Esophagus muscularis mucosa (tissue), 4 donors: Measurements from ENCODE around the gene BOK. TPM values are rescaled to one million over a fixed set of nuclear protein-coding genes. Genes with fewer than 3 reads are reported as not detected.

Source experiments
- DNase-seq: peaks from one replicate; pipeline ENCODE4 v3.0.0-alpha.2; 2017; ENCODE audit errors: extremely low spot score
- H3K27ac ChIP-seq, 4 donors: fragments of 200-600 bp; sonication (generic); replicated peaks in 1 of 4; 1 replicate in 3 of 4; 2 replicates in 1 of 4; pipeline ENCODE4 v1.5.1; 2016 to 2019; ENCODE audit warnings: mild to moderate bottlenecking in 1 of 4
- H3K27me3 ChIP-seq, 4 donors: fragments of 200-600 bp; sonication (generic); one replicate each; pipeline versions ENCODE4 v1.5.1 to v1.6.0; 2016 to 2019
- H3K36me3 ChIP-seq, 4 donors: fragments of 200-600 bp; sonication (generic); one replicate each; pipeline ENCODE4 v1.5.1; 2016 to 2019
- H3K4me1 ChIP-seq, 4 donors: fragments of 200-600 bp; sonication (generic); one replicate each; pipeline ENCODE4 v1.5.1; 2016 to 2019
- H3K4me3 ChIP-seq, 4 donors: fragments of 200-600 bp; sonication (generic); 1 replicate in 2 of 4; 2 replicates in 2 of 4; pipeline ENCODE4 v1.5.1; 2016 to 2019; ENCODE audit warnings: mild to moderate bottlenecking in 4 of 4, moderate library complexity in 1 of 4
- H3K9me3 ChIP-seq, 4 donors: fragments of 200-600 bp; sonication (generic); 1 replicate in 3 of 4; 2 replicates in 1 of 4; pipeline ENCODE4 v1.5.1; 2016 to 2019
- EP300 ChIP-seq: sonication (generic); formaldehyde crosslinking; IDR thresholded peaks from one replicate; pipeline ENCODE4 v1.6.1; 2017; ENCODE audit warnings: antibody characterized with exemption
- POLR2A ChIP-seq: fragments of 450-650 bp; IDR thresholded peaks from one replicate; pipeline ENCODE4 v1.6.1; 2017; ENCODE audit warnings: antibody characterized with exemption, moderate library complexity, mild to moderate bottlenecking, low read depth
- POLR2AphosphoS5 ChIP-seq, 2 donors: sonication (generic); formaldehyde crosslinking; IDR thresholded peaks; one replicate each; pipeline ENCODE4 v1.6.1; 2017; ENCODE audit warnings: antibody characterized with exemption in 2 of 2
- WGBS: methylation state at CpG from one replicate; pipeline ENCODE4 v1.1.5; 2018; 5-methylcytosine and 5-hydroxymethylcytosine counted together
- intact Hi-C: fragments of 100-400 bp; cut with DNase I; formaldehyde crosslinking; loops from one replicate; pipeline ENCODE4 v1.15.1; 2023
- total RNA-seq, 4 donors: library from RNA; depleted of rRNA; stranded (reverse); fragments of >200 nt; gene quantifications; one replicate each; pipeline versions ENCODE4 v1.1.0 to v1.2.1, GENCODE V29; 2016
- TF ChIP-seq, protein P1 (sequence below), 3 experiments: fragments of 200-600 bp in 2 of 3; fragments of 450-650 bp in 1 of 3; sonication (generic) in 2 of 3; IDR thresholded peaks; one replicate each; pipeline ENCODE4 v1.5.1; 2017 to 2019; ENCODE audit warnings: antibody characterized with exemption in 3 of 3, mild to moderate bottlenecking in 2 of 3, moderate library complexity in 1 of 3

The BOK gene
- total RNA-seq, 4 donors from 2014 or later: 55.8 to 118 (median 73.7) TPM

DNA sequence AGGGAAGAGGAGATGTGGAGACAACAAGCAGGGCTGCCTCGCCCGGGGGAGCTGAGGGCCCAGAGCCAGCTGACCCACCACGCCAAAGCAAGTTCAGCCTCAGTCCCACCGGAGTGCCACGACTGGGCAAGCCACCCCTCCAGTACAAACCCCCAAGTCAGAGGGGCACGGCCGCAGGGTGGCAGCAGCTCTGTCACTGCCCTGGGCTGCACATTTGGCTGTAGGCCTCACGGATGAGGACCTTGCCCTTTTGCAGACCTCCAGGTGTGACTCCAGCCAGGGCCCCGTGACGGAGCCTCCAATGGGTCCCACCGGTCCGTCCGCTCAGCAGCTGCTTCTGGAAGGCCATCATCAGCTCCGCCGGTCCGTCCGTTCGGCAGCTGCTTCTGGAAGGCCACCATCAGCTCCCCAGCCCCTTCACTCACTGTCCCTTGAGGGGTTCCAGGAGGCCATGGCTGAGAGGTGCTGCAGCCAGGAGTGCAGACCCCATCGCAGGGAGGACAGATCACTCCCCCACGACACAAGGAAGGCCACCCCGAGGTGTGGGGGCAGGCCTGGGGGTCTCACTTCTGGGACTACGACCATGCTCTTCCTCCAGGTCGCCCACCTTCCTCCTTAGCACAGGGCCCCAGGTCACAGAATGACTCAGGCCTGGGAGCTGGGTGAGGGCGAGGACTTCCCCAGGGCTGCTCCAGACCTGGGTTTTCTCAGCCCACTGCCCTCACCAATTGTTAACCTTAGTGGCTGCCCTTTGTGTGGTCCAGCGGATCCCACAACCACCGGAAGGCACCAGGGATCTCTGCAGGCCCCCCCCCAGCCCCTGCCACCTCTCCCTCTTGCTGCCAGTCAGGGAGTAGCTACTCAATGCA lies 25.6 kb upstream of the BOK start:
- no peaks in the 10 kb centered on the region for H3K27me3 ChIP-seq
- no peak for TF ChIP-seq POLR2A
- TF ChIP-seq POLR2AphosphoS5 (IDR thresholded peaks at IDR 0.05): no peak
- TF ChIP-seq, protein P1, sequence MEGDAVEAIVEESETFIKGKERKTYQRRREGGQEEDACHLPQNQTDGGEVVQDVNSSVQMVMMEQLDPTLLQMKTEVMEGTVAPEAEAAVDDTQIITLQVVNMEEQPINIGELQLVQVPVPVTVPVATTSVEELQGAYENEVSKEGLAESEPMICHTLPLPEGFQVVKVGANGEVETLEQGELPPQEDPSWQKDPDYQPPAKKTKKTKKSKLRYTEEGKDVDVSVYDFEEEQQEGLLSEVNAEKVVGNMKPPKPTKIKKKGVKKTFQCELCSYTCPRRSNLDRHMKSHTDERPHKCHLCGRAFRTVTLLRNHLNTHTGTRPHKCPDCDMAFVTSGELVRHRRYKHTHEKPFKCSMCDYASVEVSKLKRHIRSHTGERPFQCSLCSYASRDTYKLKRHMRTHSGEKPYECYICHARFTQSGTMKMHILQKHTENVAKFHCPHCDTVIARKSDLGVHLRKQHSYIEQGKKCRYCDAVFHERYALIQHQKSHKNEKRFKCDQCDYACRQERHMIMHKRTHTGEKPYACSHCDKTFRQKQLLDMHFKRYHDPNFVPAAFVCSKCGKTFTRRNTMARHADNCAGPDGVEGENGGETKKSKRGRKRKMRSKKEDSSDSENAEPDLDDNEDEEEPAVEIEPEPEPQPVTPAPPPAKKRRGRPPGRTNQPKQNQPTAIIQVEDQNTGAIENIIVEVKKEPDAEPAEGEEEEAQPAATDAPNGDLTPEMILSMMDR (IDR thresholded peaks at IDR 0.05): no peak
- TF ChIP-seq EP300: no peak
- H3K4me1 ChIP-seq: no peaks in the 10 kb centered on the region
- H3K36me3 ChIP-seq: no peaks in the 10 kb centered on the region
- H3K9me3 ChIP-seq: no peaks in the 10 kb centered on the region
- 94% methylated on average over 9 of the region's 26 CpGs for WGBS
- H3K27ac ChIP-seq: no peak overlapping the region
- H3K4me3 ChIP-seq: no peak overlapping the region
- intact Hi-C loops: no loop called here
- DNase-seq: no peak

DNA sequence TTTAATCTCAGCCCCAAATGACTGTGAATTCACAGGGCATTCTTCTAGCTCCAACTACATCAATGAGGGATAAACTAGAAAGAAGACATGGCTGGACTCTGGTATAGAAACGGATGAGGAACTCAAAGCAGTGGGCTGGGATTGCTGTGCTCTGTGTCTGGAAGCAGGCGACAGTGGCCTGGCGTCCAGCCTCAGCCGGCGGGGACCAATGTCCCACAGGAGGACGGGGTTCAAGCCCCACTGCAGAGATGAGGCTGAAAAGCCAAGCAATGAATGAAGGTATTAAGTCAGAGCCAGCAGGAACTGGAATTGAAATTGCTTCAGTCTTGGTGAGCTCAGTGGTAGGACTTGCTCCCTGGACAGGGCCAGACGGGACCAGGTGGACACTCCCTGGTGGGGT lies 24.3 kb upstream of the BOK start:
- 79% methylated on average over 7 of the region's 7 CpGs for WGBS
- Histone ChIP-seq H3K27me3 (no peaks in the 10 kb centered on the region), H3K4me3 (no peak overlapping the region), H3K4me1 (no peaks in the 10 kb centered on the region), H3K27ac (no peak overlapping the region), H3K36me3 (no peaks in the 10 kb centered on the region), H3K9me3 (no peaks in the 10 kb centered on the region)
- intact Hi-C loops: no loop called here
- TF ChIP-seq, protein P1 (IDR thresholded peaks at IDR 0.05): no peak
- no peak for TF ChIP-seq POLR2A
- TF ChIP-seq EP300: no peak
- TF ChIP-seq POLR2AphosphoS5 (IDR thresholded peaks at IDR 0.05): no peak
- DNase-seq: no peak

GRCh38 chr2:241534701-241535375 lies 23.7 kb upstream of the BOK start:
- Histone ChIP-seq H3K4me1 (no peaks in the 10 kb centered on the region), H3K27me3 (peaks cover 0 to 4% (median 0%) of the 10 kb centered on the region in 4 donors), H3K36me3 (no peaks in the 10 kb centered on the region), H3K9me3 (no peaks in the 10 kb centered on the region), H3K4me3 (no peak overlapping the region), H3K27ac (no peak overlapping the region)
- WGBS: 78% methylated on average over 12 of the region's 17 CpGs
- TF ChIP-seq POLR2AphosphoS5 (IDR thresholded peaks at IDR 0.05) (no peak), EP300 (no peak)
- TF ChIP-seq, protein P1 (IDR thresholded peaks at IDR 0.05): no peak
- no peak for DNase-seq
- intact Hi-C loops: no loop called here

GRCh38 chr2:241535871-241536655 lies 22.5 kb upstream of the BOK start:
- Histone ChIP-seq H3K4me1 (peaks cover 2 to 11% (median 10%) of the 10 kb centered on the region in 4 donors), H3K36me3 (no peaks in the 10 kb centered on the region), H3K27ac (no peak overlapping the region), H3K4me3 (no peak overlapping the region), H3K27me3 (peaks cover 0 to 16% (median 5%) of the 10 kb centered on the region in 4 donors), H3K9me3 (no peaks in the 10 kb centered on the region)
- whole genome bisulfite sequencing: 66% methylated on average over 11 of the region's 13 CpGs
- TF ChIP-seq POLR2A (no peak), EP300 (no peak), POLR2AphosphoS5 (IDR thresholded peaks at IDR 0.05) (no peak)
- TF ChIP-seq, protein P1 (IDR thresholded peaks at IDR 0.05): no peak
- intact Hi-C loops: no loop called here
- no peak for DNase-seq
